Endothelial cell (in vitro differentiated cells): ENCODE measurements around the gene FGF4. TPM values are rescaled to one million over a fixed set of nuclear protein-coding genes. Genes with fewer than 3 reads are reported as not detected.

ENCODE experiments used
- DNase-seq: peaks from one replicate; pipeline ENCODE4 v3.0.0; 2021; ENCODE audit warnings: low spot score
- H3K27ac Mint-ChIP-seq: one replicate; pipeline ENCODE4 v1.8.0; 2021; ENCODE audit warnings: mixed read lengths, inconsistent platforms; ENCODE audit not compliant: unreplicated experiment
- H3K27me3 Mint-ChIP-seq: one replicate; pipeline ENCODE4 v1.8.0; 2021; ENCODE audit warnings: mild to moderate bottlenecking, moderate library complexity, mixed read lengths, inconsistent platforms; ENCODE audit not compliant: unreplicated experiment
- H3K36me3 Mint-ChIP-seq: one replicate; pipeline ENCODE4 v1.8.0; 2021; ENCODE audit warnings: mild to moderate bottlenecking, low read depth, mixed read lengths, inconsistent platforms; ENCODE audit not compliant: unreplicated experiment
- H3K4me1 Mint-ChIP-seq: one replicate; pipeline ENCODE4 v1.8.0; 2021; ENCODE audit warnings: mild to moderate bottlenecking, mixed read lengths, inconsistent platforms; ENCODE audit not compliant: unreplicated experiment
- H3K4me3 Mint-ChIP-seq: one replicate; pipeline ENCODE4 v1.8.0; 2021; ENCODE audit warnings: mild to moderate bottlenecking, mixed read lengths, inconsistent platforms; ENCODE audit not compliant: unreplicated experiment
- H3K9me3 Mint-ChIP-seq: one replicate; pipeline ENCODE4 v1.8.0; 2021; ENCODE audit warnings: mixed read lengths, inconsistent platforms; ENCODE audit not compliant: unreplicated experiment
- total RNA-seq: library from RNA; stranded (reverse); fragmentation: NEBNext Ultra II Directional; extraction: Animal tissue kit (Norgen Biotek cat#: 25700); gene quantifications from one replicate; pipeline ENCODE4 v1.2.1, GENCODE V29; 2021; ENCODE audit not compliant: unreplicated experiment
- TF ChIP-seq, protein P1 (sequence below): fragments of 200-600 bp; sonication (generic); IDR thresholded peaks from one replicate; pipeline ENCODE4 v1.5.0; 2021; ENCODE audit warnings: antibody characterized with exemption; ENCODE audit not compliant: unreplicated experiment

FGF4 gene
- total RNA-seq, 1 donor from 2014 or later: not detected

DNA sequence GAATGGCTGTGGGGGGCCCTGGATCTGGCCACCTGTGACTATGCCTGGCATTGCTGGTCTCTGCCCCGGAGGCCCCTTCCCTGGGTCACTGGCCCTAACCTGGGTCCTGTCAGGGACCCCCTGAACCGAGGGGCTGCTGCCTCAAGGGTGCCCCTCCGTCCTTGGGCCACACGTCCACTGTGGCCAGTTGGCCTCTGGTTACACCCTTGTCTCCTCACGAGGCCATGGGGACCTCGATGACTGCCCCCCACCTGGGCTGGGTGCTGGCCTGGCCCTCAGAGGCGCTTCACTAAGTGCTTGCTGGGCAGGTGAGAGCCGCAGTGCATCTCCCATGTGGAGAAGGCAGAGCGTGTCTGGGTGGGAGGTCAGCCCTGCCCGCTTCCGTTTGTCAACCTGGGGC, 44.0 kb downstream of the FGF4 start:
- H3K27ac Mint-ChIP-seq: no peak overlapping the region
- H3K9me3 Mint-ChIP-seq: no peaks in the 10 kb centered on the region
- TF ChIP-seq, protein P1, sequence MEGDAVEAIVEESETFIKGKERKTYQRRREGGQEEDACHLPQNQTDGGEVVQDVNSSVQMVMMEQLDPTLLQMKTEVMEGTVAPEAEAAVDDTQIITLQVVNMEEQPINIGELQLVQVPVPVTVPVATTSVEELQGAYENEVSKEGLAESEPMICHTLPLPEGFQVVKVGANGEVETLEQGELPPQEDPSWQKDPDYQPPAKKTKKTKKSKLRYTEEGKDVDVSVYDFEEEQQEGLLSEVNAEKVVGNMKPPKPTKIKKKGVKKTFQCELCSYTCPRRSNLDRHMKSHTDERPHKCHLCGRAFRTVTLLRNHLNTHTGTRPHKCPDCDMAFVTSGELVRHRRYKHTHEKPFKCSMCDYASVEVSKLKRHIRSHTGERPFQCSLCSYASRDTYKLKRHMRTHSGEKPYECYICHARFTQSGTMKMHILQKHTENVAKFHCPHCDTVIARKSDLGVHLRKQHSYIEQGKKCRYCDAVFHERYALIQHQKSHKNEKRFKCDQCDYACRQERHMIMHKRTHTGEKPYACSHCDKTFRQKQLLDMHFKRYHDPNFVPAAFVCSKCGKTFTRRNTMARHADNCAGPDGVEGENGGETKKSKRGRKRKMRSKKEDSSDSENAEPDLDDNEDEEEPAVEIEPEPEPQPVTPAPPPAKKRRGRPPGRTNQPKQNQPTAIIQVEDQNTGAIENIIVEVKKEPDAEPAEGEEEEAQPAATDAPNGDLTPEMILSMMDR: no peak
- peaks cover 4% of the 10 kb centered on the region for H3K36me3 Mint-ChIP-seq
- H3K4me1 Mint-ChIP-seq: no peaks in the 10 kb centered on the region
- H3K4me3 Mint-ChIP-seq: no peak overlapping the region
- no peak for DNase-seq
- peaks cover 10% of the 10 kb centered on the region for H3K27me3 Mint-ChIP-seq

- no peak for DNase-seq
- no peak overlapping the region for H3K27ac Mint-ChIP-seq
- peaks cover 4% of the 10 kb centered on the region for H3K36me3 Mint-ChIP-seq
- H3K9me3 Mint-ChIP-seq: no peaks in the 10 kb centered on the region
- TF ChIP-seq, protein P1: no peak
- H3K27me3 Mint-ChIP-seq: peaks cover 10% of the 10 kb centered on the region
- H3K4me3 Mint-ChIP-seq: no peak overlapping the region
- H3K4me1 Mint-ChIP-seq: no peaks in the 10 kb centered on the region
Measured at GRCh38 chr11:69730500-69730899, 44.6 kb downstream of the FGF4 start.

GRCh38 chr11:69729252-69729651, 45.9 kb downstream of the FGF4 start:
- Mint-ChIP-seq H3K36me3 (no peaks in the 10 kb centered on the region), H3K27me3 (peaks cover 10% of the 10 kb centered on the region), H3K9me3 (no peaks in the 10 kb centered on the region), H3K4me3 (no peak overlapping the region), H3K4me1 (no peaks in the 10 kb centered on the region), H3K27ac (no peak overlapping the region)
- DNase-seq: no peak
- TF ChIP-seq, protein P1: no peak

GRCh38 chr11:69727266-69727665, 47.9 kb downstream of the FGF4 start:
- Mint-ChIP-seq H3K27ac (no peak overlapping the region), H3K9me3 (no peaks in the 10 kb centered on the region), H3K4me1 (no peaks in the 10 kb centered on the region), H3K27me3 (peaks cover 10% of the 10 kb centered on the region), H3K36me3 (no peaks in the 10 kb centered on the region), H3K4me3 (no peak overlapping the region)
- DNase-seq: no peak
- TF ChIP-seq, protein P1: no peak

DNA sequence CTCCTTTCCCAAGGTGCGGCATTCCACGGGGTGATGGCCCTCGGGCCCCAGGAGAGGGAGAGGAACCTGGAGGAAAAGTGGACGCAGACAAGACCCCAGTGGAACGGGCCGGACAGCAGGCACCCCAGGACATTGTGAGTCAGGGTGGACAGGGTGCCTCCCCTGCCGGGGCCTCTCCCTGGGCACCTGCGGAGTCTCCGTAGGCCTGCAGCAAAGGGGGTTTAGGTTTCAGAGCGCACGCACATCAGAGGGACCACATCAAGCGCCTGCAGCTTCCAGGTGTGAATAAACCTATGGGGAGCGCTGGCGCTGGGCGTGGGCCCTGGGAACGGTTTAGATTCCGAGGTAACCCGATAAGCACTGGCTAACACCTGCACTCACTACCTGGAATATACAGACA, 48.7 kb downstream of the FGF4 start:
- no peak overlapping the region for H3K27ac Mint-ChIP-seq
- no peak for DNase-seq
- TF ChIP-seq, protein P1: no peak
- no peaks in the 10 kb centered on the region for H3K9me3 Mint-ChIP-seq
- H3K4me3 Mint-ChIP-seq: no peak overlapping the region
- H3K27me3 Mint-ChIP-seq: peaks cover 10% of the 10 kb centered on the region
- H3K36me3 Mint-ChIP-seq: no peaks in the 10 kb centered on the region
- no peaks in the 10 kb centered on the region for H3K4me1 Mint-ChIP-seq
